UCSD-AML1 (cell line): Measurements from ENCODE around the gene INS.
"Not testable (repeated sequence)": the region's sequence is repeated elsewhere in the genome, so short reads cannot be mapped to it uniquely, and the experiment has no call there.

Experiments
- DNase-seq: peaks from one replicate; lab custom pipeline; 2025; ENCODE audit not compliant: unreplicated experiment; lab: John Stamatoyannopoulos, UW

Gene INS

DNA sequence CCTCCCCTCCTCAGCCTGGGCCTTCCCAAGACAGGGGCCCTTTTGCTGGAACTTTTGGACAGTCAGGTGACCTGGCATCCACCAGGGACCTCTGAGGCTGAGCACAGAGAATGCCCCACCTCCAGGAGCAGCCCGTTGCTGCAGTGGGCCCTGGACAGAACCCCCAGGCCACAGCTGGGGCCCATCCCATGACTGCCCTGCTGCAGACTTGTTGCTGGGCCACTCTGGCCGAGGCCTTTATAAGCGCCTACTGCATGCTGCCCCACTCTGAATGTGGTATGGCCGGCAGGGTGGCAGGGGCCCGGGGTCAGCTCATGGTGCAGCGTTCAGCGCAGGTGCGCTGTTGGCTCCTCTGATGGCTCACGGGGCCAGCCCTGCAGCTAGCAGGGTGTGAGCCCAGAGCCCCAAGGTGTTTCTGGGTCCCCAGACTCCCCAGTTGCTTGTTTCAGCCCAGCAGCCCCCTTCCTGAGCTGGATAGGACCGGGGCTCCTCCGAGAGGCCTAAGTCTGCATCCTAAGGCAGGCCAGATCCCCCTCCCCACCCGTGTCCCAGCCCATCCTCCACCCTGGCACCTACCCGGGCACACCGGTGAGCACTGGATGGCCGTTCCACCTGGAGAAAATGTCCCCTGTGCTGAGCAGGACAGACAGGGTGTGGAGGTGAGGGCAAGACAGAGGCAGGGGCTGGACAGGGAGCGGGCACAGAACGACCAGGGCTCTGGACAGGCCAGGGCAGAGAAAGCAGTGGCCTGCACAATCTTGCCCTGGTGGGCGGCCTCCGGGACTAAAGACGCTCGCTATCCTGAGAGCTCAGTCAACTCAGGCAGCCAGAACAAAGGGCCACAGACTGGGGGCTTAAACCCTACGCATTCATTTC lies 38.7 kb upstream of the INS start:
- DNase-seq, result no peak

DNA sequence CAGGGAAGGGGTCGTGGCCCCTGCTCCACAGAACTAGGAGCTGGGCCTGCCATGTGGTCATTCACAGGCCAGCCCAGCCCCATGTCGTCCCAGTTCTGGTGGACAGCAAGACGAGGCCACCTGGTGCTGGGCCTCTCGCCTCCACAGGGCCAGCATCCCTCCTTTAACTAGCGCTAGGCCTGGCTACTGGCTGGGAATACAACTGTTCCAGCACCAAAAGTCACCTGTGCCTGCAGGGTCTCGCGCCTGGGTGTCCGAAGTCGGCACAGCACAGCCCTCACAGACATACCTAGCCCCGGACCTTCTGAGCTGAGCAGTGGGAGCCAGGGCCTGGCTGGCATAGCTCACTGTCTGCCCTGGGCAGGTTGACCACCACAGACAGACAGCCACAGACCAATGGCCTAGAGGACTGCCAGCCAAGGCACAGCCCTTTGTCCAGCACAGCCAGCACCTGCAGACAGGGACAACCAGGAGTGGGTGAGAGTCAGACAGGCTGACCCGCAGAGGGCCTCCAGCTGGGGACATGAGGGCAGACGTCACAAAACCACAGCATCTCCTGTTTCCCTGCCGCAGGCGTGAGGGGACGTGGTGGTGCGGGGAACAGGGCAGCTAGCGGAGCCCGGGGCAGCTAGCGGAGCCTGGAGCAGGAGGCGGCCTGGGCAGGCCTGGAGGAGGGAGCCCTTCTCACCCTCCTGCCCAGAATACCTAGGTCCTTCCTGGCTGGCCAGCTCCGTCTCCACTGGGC lies 37.8 kb upstream of the INS start:
- no peak for DNase-seq

DNA sequence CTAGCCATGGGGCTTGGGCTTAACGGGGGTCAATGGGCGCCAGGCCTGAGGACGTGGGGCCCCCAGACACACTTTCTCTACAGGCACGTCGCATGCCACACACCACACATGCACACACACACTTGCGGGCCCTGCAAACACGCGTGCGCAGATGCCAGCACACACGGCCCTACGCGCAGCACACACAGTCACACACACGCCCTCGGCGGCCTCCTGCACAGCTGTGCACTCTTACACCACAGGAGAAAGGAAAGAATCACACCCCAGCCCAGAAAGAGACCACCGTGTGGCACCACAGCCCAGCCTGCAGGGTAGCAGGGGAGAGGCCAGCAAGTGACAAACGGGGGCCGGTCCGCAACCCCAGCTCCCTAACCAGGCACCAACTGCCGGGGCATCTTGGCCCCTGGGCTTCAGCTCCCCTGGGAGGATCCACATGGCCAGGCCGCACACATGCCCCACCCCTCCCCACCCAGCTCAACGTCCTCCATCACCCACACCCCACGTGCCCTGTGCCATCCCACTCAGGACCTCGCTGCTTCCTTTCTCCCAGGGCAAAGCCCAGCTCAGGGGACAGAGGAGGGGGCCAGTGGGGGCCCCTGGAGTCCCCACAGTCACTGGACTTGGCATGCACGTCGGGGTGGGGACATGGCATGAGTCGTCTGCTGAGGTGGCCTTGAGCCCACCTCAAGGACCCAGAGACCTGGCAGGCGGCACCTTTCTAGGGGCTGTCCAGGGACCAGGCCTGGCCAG lies 36.9 kb upstream of the INS start:
- DNase-seq, result no peak

DNA sequence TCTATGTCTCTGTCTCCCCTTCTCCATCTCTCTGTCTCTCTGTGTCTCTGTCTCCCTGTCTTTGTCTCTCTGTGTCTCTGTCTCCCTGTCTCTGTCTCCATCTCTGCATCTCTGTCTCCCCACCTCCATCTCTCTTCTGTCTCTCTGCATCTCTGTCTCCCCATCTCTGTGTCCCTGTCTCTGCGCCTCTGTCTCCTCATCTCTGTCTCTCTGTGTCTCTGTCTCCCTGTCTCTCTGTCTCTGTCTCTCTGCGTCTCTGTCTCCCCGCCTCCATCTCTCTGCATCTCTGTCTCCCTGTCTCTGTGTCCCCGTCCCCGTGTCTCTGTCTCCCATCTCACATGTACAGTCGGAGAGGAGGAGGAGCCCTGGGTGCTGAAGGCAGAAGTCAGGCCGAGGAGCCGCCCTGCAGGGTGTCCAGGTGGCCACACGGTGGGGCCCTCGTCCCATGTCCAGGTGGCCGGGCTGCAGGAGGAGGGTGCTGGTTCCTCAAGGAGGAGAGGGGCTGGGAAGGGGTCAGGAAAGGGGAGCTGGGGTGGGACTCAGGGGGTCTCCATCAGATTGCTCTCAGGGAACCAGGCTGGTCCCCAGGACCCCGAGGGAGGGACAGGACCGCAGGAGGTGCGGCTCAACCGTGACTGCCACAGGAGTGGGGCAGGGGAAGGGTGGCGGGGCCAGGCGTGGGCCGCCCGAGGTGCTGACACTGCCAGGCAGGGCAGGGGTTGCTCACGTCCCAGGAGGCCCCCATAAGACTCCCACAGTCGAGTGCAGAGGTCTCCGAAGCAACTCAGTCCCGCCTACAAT lies 36.2 kb upstream of the INS start:
- peak; percentile 75 for DNase-seq

DNA sequence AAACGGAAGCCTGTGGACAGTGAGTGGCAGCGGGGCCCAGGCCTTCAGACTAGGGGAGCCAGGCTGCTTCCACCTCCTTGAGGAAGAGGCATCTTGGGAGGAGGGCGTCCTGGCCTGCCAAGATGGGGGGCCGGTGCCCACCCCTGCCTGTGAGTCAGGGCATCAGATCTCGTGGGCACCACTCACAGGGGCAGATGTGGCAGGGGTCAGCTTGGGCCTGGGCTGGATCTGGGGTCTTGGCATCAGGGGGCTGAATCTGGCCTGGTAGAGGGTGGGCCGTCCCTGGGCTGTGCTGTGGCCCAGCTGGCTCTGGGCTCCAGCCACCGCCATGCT lies 34.7 kb upstream of the INS start:
- no peak for DNase-seq

DNA sequence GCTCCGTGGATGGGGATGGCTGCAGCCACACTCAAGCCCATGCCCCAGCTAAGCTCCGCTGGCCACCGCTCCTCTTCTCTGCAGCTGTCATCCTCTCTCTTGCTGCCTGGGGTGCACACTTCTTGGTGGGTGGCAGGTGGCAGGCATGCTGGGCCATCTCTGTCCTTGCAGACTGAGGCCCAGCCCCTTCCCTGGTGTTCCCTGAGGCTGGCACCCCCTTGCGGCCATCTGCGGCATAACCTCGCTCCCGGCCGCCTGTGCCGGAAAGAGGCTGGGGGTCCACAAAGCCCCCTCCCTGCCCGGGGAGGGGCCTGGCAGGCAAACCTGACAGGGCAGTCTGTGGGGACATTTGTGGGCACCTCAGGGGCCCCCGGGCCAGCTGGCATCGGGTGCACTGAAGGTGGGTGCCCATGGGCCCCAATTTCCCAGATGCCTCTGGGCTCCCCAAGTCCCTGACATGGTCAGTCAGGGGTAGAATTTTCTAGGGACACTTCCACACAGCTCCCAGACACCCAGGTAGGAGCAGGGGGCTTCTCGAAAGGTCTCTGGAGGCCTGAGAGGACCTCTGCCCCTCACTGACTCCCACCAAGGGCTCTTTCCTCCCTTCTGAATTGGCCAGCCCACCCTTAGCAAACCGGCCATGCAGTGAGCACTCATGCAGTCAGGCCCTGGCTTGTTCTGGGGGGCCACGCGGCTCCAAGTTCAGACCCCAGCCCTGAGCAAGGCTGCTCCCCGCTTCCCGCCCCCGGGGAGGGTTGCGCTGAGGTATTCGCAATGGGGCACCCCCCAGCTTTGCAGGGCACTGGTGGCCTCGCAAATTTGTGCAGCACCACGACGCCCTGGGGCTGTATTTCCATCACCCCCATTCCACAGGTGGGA lies 34.1 kb upstream of the INS start:
- peak; percentile 53 for DNase-seq

- DNase-seq, result not testable (repeated sequence)
Measured at GRCh38 chr11:2193888-2194595, 33.0 kb upstream of the INS start.

DNA sequence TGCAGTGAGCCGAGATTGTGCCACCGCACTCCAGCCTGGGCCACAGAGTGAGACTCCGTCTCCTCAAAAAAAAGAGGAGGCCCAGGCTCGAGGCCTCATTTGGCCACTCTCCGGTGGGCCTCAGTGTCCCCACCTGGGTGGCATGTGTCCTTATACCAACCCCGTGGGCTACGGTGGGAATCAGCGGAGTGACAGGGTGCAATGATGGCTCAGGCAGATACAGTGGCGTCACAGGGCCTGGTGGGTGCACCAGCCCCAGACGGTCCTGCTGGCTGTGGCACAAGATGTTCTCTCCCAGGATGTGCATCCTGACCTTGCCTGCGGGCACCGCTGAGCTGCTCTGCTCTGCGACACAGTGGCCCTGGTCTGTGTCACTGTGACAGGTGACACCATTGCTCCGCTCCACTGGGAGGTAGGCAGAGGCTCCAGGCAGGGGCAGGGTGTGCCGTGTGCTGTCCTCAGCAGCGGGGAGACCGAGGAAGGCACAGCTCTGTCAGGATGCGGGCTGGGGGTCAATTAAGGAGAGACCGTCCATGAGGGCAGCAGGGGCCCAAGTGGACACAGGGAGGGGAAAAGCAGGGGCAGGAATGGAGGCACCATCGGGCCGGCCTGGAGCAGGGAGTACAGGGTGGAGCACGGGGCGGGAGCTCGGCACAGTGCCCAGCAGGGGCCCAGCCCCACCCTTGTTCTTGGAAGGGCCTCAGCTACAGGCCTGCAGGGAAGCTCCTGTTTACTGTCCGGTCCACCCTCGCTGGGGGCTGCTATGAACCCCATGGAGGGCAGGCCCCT lies 32.3 kb upstream of the INS start:
- no peak for DNase-seq

DNA sequence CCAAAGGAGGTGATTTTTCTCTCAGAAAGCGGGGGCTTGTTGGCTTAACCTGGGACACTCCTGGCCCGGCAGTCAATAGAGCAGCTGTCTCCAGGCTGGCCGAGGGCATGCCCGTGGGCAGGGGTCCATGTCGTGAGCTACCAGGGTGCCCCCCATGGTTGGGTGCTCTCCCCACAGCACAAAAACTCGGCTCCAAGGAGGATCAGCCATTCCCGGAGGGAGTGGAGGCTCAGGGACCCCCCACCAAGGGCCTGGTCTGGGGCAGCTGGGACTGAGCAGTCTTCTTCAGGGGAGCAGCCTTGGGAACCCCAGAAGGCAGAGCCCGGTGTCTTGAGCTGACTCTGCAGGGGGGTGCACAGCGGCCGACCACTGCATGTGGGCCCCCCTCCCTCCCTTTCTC lies 31.4 kb upstream of the INS start:
- DNase-seq, result no peak

GRCh38 chr11:2191883-2192282 lies 30.9 kb upstream of the INS start:
- DNase-seq, result no peak

GRCh38 chr11:2190657-2191471 lies 29.9 kb upstream of the INS start:
- peak; percentile 46 for DNase-seq

DNA sequence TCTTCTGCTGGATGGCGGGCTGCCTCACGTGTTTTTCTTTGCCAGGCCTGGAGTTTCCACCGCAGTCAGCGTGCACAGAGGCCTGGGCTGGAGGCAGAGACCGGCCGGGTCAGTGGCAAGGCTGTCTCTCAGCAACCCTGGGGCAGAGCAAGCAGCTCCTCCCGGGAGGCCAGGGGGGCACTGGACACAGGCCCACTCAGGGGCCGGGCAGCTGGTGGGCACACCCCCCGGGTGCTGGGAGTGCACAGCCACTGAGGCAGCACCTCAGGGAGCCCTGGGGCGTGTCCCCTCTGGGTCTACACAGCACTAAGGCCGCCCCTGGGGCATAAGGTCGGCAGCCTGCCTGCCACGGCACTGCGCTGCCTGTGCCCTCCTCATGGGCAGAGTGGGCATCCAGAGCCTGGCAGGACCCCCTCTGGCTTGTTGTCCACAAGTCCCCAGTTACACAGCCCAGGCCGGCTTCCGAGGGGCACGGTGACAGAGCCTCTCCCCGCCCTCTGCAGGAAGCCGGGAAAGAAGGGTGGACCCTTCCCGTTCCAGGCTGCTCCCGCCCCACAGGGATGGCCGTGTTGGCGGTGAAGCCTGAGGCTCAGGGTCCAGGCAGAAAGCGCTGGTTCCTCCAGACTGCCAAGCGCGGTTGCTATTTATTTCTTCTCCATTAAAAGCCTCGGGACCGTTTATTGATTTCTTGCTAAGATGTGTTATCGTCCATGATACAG lies 29.1 kb upstream of the INS start:
- no peak for DNase-seq

GRCh38 chr11:2188745-2189144 lies 27.7 kb upstream of the INS start:
- DNase-seq, result no peak

DNA sequence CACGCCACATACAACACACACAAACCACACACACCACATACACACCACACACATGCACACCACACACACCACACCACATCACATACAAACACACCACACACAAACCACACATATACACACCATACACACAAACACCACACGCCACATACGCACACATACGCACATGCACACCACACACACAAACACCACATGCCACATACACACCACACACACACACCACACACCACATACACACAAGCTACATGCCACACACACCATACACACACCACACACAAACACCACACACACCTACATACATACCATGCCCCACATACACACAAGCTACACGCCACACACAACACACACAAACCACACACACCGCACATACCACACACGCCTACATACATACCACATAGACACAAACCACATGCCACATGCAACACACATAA lies 26.3 kb upstream of the INS start:
- DNase-seq, result no peak

DNA sequence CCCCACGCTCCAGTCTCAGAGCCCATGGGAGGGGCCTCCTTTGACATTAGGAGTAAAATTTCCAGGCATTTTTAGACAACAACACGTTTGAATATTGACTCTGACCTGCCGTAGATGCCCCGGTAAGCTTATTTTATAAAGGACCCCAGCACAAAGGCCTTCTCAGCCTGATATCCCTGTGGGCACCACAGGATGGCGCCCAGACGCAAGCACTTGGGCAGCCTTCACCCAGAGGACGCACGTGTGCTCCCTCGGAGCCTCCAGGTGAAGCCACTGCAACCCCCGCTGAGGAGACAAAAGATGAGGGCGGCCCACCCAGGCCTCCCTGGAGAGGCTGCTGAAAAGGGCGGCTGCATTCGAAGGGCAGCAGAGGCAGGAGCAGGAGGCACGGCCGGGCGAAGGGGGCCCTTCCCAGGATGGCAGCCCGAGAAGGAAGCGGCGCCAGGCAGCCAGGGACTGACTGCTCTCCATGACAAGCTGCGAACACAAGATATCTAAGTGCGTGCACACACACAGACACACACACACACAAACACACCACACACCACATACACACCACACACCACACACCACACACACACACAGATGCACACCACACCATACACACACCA lies 25.8 kb upstream of the INS start:
- peak; percentile 71 for DNase-seq

GRCh38 chr11:2185324-2186085 lies 24.5 kb upstream of the INS start:
- no peak for DNase-seq
